GM19043 (cell line): ENCODE measurements around the gene ARHGAP24.

Source experiments
- ATAC-seq: cut with Tn5 transposase; IDR thresholded peaks from one replicate; pipeline ENCODE4 v1.9.1; 2021; ENCODE audit warnings: low read depth; ENCODE audit not compliant: unreplicated experiment

The ARHGAP24 gene

DNA sequence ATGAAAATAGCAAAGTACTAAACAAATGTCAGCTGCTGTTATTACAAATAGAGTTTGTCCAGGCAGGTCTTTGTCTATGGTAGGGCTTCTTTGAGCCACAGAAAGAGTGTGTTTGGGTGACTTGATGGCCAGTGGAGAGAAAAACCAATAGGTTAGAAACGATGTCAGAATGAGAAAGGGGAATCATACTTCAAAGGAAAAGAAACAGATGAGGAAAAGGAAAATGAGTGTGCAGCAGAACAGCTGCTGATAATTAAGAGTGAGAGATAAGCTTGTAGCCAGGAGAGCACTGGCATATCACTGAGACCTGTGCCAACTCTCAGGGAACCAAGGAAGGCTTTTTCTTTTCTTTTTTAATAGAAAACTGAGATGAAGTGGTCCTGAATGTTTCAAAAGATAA is 257.2 kb downstream of the ARHGAP24 start:
- ATAC-seq, result peak; percentile 52

DNA sequence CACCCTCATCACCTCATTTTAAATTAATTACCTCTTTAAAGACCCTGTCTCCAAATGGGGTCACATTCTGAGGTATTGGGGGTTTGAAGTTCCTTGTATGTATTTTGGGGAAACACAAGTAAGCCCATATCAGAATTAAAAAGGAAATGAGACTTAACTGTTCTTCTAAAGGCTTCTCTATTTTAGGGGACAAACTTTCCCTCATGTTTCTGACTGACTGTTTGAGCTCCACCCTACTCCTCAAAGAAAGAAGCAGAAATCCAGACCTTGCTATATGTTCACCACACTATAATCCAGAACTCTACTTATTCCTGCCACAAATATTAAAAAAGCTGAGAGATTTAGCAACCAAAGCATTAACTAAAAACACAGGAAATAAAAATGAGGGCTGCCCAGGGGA is 258.8 kb downstream of the ARHGAP24 start:
- no peak for ATAC-seq

DNA sequence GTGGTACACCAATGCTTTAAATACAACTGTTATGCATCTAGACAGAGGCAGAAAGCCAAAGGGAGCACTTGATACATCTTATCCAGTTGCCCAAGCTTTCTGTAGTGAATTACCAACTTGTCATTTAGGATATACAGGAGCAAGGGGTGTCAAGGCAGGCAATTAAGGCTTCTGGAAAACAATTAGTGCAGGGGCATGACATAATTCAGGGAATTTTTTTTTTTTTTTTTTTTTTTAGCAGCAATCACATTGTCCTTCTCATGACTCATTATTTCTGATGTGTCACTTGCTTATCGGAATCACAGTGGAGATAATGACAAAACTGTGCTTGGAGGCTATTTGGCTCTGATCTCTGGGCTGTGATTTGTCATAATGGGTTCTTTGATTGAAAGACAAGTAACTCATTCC is 259.5 kb downstream of the ARHGAP24 start:
- no peak for ATAC-seq

DNA sequence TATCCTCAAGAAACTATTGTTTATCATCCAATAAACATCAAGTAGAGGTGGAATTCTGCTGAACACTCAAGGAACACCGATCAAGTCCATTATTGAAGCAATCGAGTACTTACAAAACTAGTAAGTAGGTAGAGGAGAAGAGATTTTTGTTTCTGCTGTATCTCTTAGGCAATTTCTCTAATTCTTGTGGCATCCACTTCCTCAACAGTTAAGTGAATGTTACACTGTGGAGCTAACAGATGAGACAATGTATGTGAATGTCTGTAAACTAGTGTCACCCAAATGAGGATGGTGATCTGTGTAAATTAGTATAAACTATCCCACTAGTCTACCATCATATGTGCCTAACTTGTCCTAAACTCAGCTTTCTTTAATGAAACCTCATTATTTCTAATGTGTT is 261.6 kb downstream of the ARHGAP24 start:
- ATAC-seq, result no peak

GRCh38 chr4:85737254-85737653 is 262.3 kb downstream of the ARHGAP24 start:
- ATAC-seq, result no peak

DNA sequence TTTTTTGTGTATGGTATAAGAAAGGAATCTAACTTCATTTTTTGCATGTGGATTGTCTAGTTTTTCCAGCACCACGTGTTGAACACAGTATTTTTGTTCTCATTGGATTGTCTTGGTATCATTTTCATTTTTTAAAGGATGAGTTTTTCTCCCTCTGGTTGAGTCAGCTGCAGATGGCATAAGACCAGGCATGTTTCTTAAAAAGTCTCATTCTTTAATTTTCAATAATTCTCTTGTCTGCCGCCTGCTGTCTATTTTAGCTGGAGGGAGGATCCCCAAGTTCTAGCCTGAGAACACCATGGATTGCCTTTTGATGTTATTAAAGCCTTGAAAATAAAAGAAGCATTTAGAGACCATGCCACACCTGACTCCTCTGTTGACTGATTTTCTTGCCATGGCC is 263.8 kb downstream of the ARHGAP24 start:
- ATAC-seq, result no peak

- no peak for ATAC-seq
Observed at GRCh38 chr4:85740431-85740861, 265.5 kb downstream of the ARHGAP24 start.

DNA sequence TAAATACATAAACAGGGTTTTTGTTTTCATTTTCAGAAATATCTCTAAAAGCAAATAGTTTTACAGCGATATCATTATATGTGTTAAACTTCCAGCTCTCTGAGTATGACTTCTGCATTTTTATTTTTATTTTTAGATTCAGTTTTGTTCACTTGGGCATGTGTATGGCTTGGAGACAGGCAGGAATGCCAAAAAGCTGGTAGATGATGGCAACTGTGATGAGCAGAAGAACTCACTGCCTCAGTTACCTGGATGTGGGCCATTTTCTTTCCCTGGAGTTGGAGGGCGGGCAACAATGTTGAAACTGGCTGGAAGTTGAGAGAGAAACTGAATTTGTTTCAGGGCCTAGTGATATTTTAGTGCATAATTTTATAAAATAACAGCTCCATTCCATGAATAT is 266.4 kb downstream of the ARHGAP24 start:
- ATAC-seq, result no peak

DNA sequence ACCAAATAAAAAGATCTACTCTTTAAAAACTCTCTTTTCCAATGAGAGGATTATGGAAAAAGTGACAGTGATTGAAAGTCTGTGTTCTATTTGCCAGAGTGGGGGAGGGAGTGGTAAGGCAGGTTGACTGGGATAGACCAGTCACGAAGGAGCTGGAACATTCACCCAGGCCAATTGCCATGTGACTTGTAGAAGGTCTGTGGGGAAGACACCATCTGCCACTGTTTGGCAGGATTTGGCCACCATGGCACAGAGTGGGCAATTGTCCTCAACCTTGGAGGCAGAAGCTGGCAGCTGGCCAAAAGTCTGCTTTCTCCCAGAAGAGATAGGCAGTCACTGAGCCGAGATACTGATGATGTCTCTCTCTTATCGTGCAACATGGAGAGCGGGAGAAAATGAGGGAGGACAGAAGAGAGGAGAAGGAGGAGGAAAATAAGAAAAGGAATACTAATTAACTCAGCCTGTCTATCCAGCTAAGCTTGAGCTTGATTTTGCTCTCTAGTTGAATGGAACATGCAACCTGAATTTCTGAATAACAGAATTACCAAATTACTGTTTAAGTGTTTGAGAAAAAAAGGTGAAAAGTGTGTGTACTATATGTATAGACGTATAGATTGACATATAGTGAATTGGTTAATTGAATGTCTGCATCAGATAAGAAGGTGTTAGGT is 267.1 kb downstream of the ARHGAP24 start:
- no peak for ATAC-seq

DNA sequence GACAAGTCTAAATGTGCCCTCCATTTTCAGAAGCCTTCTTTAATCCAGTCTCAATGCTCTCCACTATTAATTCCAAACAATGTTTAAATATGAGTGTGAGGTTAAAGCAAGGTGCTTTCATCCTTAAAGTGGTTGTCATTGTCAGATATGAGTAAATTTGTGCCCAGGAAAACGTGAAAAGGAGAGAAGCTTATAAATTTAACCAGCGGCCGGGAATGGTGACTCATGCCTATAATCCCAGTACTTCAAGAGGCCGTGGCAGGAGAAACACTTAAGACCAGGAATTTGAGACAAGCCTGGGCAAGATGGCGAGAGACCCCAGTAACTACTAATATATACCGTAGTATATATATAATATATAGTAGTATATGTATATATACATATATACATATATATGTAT is 270.0 kb downstream of the ARHGAP24 start:
- no peak for ATAC-seq

DNA sequence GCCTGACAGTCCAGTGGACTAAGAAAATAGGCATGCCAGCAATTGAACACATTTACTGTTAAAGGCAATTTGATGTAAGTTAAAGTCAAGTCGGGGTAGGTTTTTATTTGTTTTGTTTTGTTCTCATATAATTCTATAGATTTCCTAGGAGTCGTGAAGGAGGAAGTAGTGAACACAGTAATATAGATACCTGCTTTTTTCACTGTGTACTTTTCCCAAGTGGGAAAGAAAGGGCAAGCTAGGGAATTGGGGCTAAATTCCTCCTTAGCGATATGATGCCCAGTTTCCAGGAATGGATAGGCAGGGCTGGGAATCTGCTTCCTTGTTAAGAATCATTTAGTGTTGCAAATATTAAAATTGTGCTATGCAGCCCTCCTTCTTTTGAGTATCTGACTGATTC is 271.0 kb downstream of the ARHGAP24 start:
- no peak for ATAC-seq

GRCh38 chr4:85747882-85748491 is 273.0 kb downstream of the ARHGAP24 start:
- peak; percentile 56 for ATAC-seq

GRCh38 chr4:85748654-85749053 is 273.7 kb downstream of the ARHGAP24 start:
- ATAC-seq, result no peak

DNA sequence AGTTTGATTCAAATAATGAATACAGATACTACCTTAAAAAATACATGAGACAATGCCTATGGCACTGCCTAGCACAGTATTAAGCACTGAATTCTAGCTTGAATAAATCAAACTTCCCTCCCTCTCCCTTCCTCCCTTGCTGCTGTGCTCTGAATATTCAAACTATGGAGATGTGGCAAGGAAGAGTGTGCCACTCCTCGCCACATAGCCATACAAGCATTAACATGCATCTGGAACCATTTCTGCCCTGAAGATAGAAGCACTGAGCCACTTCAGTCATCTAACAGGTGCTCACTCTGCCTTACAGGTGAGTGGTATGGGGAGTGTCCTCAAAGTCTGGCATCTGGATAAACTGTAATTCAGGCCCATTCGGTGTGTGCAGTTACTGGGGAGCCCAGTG is 276.9 kb downstream of the ARHGAP24 start:
- no peak for ATAC-seq

- ATAC-seq, result no peak
Observed at GRCh38 chr4:85755285-85755684, 280.3 kb downstream of the ARHGAP24 start.

DNA sequence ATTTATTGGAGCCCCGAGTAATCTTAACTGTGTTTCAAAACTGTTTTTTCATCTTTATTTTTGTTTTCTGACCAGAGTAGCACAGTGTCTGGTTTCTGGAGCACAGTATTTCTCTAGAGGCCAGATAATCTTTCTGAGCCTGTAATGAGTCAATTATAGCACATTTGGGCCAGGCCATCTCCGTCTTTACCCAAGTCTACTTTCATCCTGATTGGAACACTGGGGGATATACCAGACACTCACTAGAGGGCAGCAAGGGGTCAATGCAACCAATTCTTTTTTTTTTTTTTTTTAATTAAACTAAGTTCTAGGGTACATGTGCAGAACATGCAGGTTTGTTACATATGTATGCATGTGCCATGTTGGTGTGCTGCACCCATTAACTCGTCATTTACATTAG is 282.0 kb downstream of the ARHGAP24 start:
- no peak for ATAC-seq

DNA sequence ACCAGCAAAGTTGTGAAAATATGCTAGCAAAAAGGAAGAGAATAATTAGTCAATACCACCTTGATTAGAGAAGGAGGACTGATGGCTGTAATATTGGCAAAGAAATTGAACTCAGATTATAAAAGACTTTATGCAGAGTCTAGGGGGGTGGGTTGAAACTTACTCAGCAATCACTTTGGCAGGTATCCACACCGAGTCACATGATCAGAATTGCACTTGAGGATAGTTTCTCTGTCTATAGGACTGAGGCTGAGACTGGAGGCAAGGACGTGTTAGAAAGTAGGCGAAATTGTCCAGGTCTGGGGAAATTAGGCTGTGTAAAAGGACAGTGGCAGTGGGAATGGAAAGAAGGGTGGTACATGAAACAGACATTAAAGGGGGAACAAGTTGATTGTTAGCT is 284.4 kb downstream of the ARHGAP24 start:
- no peak for ATAC-seq

DNA sequence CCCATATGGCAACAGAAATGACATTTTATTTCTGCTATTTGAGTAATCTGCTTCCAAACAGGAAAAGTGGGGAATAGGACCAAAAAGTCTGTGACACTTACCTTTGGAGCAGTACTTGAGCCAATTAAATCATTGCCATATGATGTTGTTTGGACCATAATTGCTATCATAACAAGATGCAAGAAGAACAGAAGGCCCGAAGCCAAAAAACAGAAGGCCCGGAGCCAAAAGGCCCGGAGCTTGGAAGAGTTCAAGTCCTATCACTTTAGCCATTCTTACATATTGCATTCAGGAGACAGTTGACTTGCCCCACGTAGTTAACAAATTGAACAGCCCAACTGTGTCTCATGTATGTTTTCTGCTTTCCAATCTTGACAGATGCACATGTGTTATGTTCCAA is 285.6 kb downstream of the ARHGAP24 start:
- no peak for ATAC-seq

GRCh38 chr4:85761803-85762528 is 287.0 kb downstream of the ARHGAP24 start:
- no peak for ATAC-seq

- ATAC-seq, result no peak
Observed at GRCh38 chr4:85762529-85762871, 287.6 kb downstream of the ARHGAP24 start.

GRCh38 chr4:85763202-85763601 is 288.3 kb downstream of the ARHGAP24 start:
- no peak for ATAC-seq

GRCh38 chr4:85767649-85768048 is 292.7 kb downstream of the ARHGAP24 start:
- no peak for ATAC-seq
